Left forelimb (tissue), 1 donor: ENCODE data around the gene ARMCX6.
"Not testable (repeated sequence)": the region's sequence is repeated elsewhere in the genome, so short reads cannot be mapped to it uniquely, and the experiment has no call there.

ENCODE experiments used
- DNase-seq: peaks from one replicate; pipeline ENCODE4 v3.0.0-alpha.2; 2018; ENCODE audit warnings: low spot score

ARMCX6 gene

GRCh38 chrX:101617211-101618191, at the start of gene ARMCX6:
TSS of gene ARMCX6 (minus strand) at chrX:101618000. CDS start at chrX:101616620, 1,380 bp downstream.
- DNase-seq, result peak; percentile 80

- DNase-seq, result peak; percentile 71
Measured at GRCh38 chrX:101659601-101660063, 41.8 kb upstream of the ARMCX6 start, which contains the start of gene ARMCX2. TSS of gene ARMCX2 (minus strand) at chrX:101659850. CDS start at chrX:101657588, 2,262 bp downstream.

GRCh38 chrX:101658661-101659491, 41.1 kb upstream of the ARMCX6 start:
- DNase-seq, result peak; percentile 74

- no peak for DNase-seq
Measured at GRCh38 chrX:101657495-101657894, 39.7 kb upstream of the ARMCX6 start.

- DNase-seq, result no peak
Measured at GRCh38 chrX:101656817-101657216, 39.0 kb upstream of the ARMCX6 start.

GRCh38 chrX:101655534-101655933, 37.7 kb upstream of the ARMCX6 start:
- DNase-seq, result no peak

- not testable (repeated sequence) for DNase-seq
Measured at GRCh38 chrX:101647716-101648115, 29.9 kb upstream of the ARMCX6 start.

GRCh38 chrX:101642093-101642492, 24.3 kb upstream of the ARMCX6 start:
- DNase-seq, result no peak

- no peak for DNase-seq
Measured at GRCh38 chrX:101639583-101639982, 21.8 kb upstream of the ARMCX6 start.

GRCh38 chrX:101619364-101619763, 1.6 kb upstream of the ARMCX6 start:
- no peak for DNase-seq

GRCh38 chrX:101605728-101606127, 12.1 kb downstream of the ARMCX6 start:
- DNase-seq, result no peak

GRCh38 chrX:101605146-101605545, 12.7 kb downstream of the ARMCX6 start:
- DNase-seq, result no peak

- no peak for DNase-seq
Measured at GRCh38 chrX:101602077-101602476, 15.7 kb downstream of the ARMCX6 start.

- not testable (repeated sequence) for DNase-seq
Measured at GRCh38 chrX:101599592-101599991, 18.2 kb downstream of the ARMCX6 start.

GRCh38 chrX:101595739-101596419, 21.9 kb downstream of the ARMCX6 start:
- DNase-seq, result no peak
